Measurements from ENCODE around the gene DOCK1.

The DOCK1 gene

GRCh38 chr10:127088908-127089307 is 183.7 kb downstream of the DOCK1 start:
- DNase-seq (ENCODE audit: low read depth), result no peak

- no peak for DNase-seq (ENCODE audit: low read depth)
Measured at GRCh38 chr10:127089446-127089845, 184.2 kb downstream of the DOCK1 start.

- DNase-seq (ENCODE audit: low read depth), result no peak
Measured at GRCh38 chr10:127090138-127090537, 184.9 kb downstream of the DOCK1 start.

GRCh38 chr10:127091354-127091753 is 186.1 kb downstream of the DOCK1 start:
- DNase-seq (ENCODE audit: low read depth), result no peak

- no peak for DNase-seq (ENCODE audit: low read depth)
Measured at GRCh38 chr10:127092916-127093315, 187.7 kb downstream of the DOCK1 start.

- DNase-seq (ENCODE audit: low read depth), result no peak
Measured at GRCh38 chr10:127094984-127095383, 189.8 kb downstream of the DOCK1 start.

GRCh38 chr10:127100983-127101615 is 195.9 kb downstream of the DOCK1 start:
- DNase-seq (ENCODE audit: low read depth), result no peak

- no peak for DNase-seq (ENCODE audit: low read depth)
Measured at GRCh38 chr10:127102176-127102575, 196.9 kb downstream of the DOCK1 start.

- DNase-seq (ENCODE audit: low read depth), result no peak
Measured at GRCh38 chr10:127115100-127115499, 209.9 kb downstream of the DOCK1 start.

GRCh38 chr10:127117125-127117524 is 211.9 kb downstream of the DOCK1 start:
- no peak for DNase-seq (ENCODE audit: low read depth)

- no peak for DNase-seq (ENCODE audit: low read depth)
Measured at GRCh38 chr10:127118034-127118433, 212.8 kb downstream of the DOCK1 start.

- no peak for DNase-seq (ENCODE audit: low read depth)
Measured at GRCh38 chr10:127119936-127120335, 214.7 kb downstream of the DOCK1 start.

GRCh38 chr10:127122831-127123230 is 217.6 kb downstream of the DOCK1 start:
- no peak for DNase-seq (ENCODE audit: low read depth)

GRCh38 chr10:127123626-127124025 is 218.4 kb downstream of the DOCK1 start:
- DNase-seq (ENCODE audit: low read depth), result no peak

GRCh38 chr10:127125331-127125730 is 220.1 kb downstream of the DOCK1 start:
- no peak for DNase-seq (ENCODE audit: low read depth)

GRCh38 chr10:127127822-127128221 is 222.6 kb downstream of the DOCK1 start:
- DNase-seq (ENCODE audit: low read depth), result no peak

GRCh38 chr10:127129104-127129503 is 223.9 kb downstream of the DOCK1 start:
- DNase-seq (ENCODE audit: low read depth), result no peak

GRCh38 chr10:127132451-127132850 is 227.2 kb downstream of the DOCK1 start:
- no peak for DNase-seq (ENCODE audit: low read depth)

- no peak for DNase-seq (ENCODE audit: low read depth)
Measured at GRCh38 chr10:127133225-127133624, 228.0 kb downstream of the DOCK1 start.

- no peak for DNase-seq (ENCODE audit: low read depth)
Measured at GRCh38 chr10:127133672-127134500, 228.7 kb downstream of the DOCK1 start.

- no peak for DNase-seq (ENCODE audit: low read depth)
Measured at GRCh38 chr10:127135844-127136577, 230.8 kb downstream of the DOCK1 start.

- no peak for DNase-seq (ENCODE audit: low read depth)
Measured at GRCh38 chr10:127137391-127137790, 232.2 kb downstream of the DOCK1 start.

GRCh38 chr10:127142136-127142535 is 236.9 kb downstream of the DOCK1 start:
- no peak for DNase-seq (ENCODE audit: low read depth)

All from T follicular helper cell (primary cell).